Measurements from ENCODE around the gene KIF25.

DNA sequence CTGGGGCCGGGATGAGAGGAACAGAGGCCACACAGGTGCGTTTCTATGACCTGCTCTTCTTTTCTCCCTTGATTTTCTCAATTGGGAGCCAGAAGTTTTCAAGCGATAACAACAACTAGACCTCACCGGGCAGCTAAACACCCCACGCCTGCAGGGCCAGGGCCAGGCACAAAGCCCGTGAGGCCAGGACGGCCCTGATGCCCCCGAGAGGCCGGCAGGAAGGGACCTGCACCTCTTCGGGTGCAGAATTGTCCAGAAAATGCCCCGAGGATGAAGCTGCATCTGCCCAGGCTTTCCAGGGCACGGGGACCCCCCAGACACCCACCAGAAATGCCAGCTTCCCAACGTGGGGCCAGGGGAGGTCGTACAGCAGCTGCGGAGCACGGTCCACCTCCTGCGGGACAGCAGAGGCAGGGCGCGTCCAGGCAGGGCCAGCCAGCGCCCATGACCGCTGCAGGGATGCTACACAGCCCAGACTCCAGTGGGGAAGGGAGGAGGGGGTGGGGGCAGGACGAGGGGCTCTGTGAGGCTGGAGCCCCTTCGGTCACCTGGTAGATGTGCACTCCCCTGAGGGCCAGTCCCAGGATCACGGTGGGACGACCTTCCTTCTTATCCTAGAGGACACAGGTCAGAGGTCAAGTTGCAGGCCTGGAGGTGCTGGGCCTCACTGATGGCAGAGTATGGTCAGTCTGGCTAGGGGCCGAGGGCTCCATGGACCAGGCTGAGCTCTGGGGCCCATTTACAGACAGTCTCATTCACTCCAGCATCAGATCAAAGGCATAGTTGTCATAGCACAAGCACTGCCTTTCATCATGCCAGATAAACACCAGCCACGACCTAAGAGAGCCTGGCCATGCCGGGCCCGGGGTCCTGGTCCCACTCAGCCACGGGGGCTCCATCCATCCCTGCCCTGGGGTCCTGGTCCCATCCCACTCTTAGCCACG lies 65.1 kb downstream of the KIF25 start:
- no peak for TF ChIP-seq EP300 (conservative IDR thresholded peaks at IDR 0.05; ENCODE audit: poor library complexity, severe bottlenecking)
- TF ChIP-seq SMC3 (conservative IDR thresholded peaks at IDR 0.05; ENCODE audit: poor library complexity) = no peak
- TF ChIP-seq CTCF (IDR thresholded peaks at IDR 0.05; ENCODE audit: poor library complexity, severe bottlenecking) = no peak
- no peak for TF ChIP-seq TAF1 (IDR thresholded peaks at IDR 0.05; ENCODE audit: low read depth)
- no peak for TF ChIP-seq POLR2AphosphoS5 (IDR thresholded peaks at IDR 0.05)
- no peak for TF ChIP-seq EZH2 (IDR thresholded peaks at IDR 0.05; ENCODE audit: borderline replicate concordance, insufficient read depth, low read length, poor library complexity, severe bottlenecking)
